ENCODE measurements around the gene GPC6. TPM values are rescaled to one million over a fixed set of nuclear protein-coding genes. Genes with fewer than 3 reads are reported as not detected.
A peak's percentile ranks its signal among the peaks of the same experiment; 100 is the strongest.

The GPC6 gene
- total RNA-seq, 6 donors from 2014 or later = 1.3 to 7.3 (median 3.4) TPM

GRCh38 chr13:93216122-93216521 is 10.5 kb upstream of the GPC6 start:
- 73 to 88% methylated on average over 1 of the region's 1 CpG for WGBS, 2 donors
- TF ChIP-seq, protein P1, sequence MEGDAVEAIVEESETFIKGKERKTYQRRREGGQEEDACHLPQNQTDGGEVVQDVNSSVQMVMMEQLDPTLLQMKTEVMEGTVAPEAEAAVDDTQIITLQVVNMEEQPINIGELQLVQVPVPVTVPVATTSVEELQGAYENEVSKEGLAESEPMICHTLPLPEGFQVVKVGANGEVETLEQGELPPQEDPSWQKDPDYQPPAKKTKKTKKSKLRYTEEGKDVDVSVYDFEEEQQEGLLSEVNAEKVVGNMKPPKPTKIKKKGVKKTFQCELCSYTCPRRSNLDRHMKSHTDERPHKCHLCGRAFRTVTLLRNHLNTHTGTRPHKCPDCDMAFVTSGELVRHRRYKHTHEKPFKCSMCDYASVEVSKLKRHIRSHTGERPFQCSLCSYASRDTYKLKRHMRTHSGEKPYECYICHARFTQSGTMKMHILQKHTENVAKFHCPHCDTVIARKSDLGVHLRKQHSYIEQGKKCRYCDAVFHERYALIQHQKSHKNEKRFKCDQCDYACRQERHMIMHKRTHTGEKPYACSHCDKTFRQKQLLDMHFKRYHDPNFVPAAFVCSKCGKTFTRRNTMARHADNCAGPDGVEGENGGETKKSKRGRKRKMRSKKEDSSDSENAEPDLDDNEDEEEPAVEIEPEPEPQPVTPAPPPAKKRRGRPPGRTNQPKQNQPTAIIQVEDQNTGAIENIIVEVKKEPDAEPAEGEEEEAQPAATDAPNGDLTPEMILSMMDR (IDR thresholded peaks at IDR 0.05) = no peak
- TF ChIP-seq POLR2A (IDR thresholded peaks at IDR 0.05) (no peak), EP300 (IDR thresholded peaks at IDR 0.05) (no peak), POLR2AphosphoS5 (IDR thresholded peaks at IDR 0.05) (no peak)
- H3K4me3 ChIP-seq = no peak overlapping the region
- no peak for DNase-seq
- no peak overlapping the region for H3K27ac ChIP-seq
- H3K36me3 ChIP-seq = no peaks in the 10 kb centered on the region
- no peaks in the 10 kb centered on the region for H3K4me1 ChIP-seq
- no peaks in the 10 kb centered on the region for H3K27me3 ChIP-seq
- H3K9me3 ChIP-seq = no peaks in the 10 kb centered on the region
- no peak for ATAC-seq (ENCODE audit: low FRiP score in 2 of 2)

DNA sequence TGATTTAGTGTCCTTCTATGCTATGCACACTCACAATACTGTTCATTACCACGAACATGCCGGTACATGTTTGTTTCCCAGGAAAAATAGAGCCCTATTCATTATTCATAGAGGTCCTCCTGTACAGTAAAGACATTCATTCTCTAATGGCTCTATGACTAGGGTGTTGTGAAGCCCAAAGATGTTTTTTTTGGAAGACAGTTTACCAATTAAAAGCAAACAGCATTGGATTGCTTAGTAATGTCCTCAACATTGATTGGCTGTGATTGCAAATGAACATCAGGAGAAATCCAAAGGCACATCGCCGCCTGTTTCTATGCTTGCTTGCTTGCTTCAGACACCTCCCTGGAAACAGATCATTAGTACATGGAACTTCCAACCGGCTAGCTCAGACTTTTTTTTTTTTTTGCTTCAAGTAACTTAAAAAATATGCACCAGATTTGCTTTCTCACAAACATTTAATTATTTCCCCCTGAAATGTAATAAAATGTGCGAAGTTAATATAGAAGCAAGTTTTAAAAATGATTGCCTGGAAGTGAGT is 8.8 kb upstream of the GPC6 start:
- H3K27me3 ChIP-seq = no peaks in the 10 kb centered on the region
- H3K9me3 ChIP-seq = no peaks in the 10 kb centered on the region
- ATAC-seq (ENCODE audit: low FRiP score in 2 of 2) = peak in 1 of 2 donors; percentile 53
- no peak overlapping the region for H3K27ac ChIP-seq
- no peaks in the 10 kb centered on the region for H3K4me1 ChIP-seq
- WGBS, 2 donors = 61 to 67% methylated on average over 6 of the region's 6 CpGs
- DNase-seq = no peak
- no peak overlapping the region for H3K4me3 ChIP-seq
- TF ChIP-seq, protein P1 (IDR thresholded peaks at IDR 0.05) = no peak
- TF ChIP-seq POLR2A (IDR thresholded peaks at IDR 0.05) (no peak), POLR2AphosphoS5 (IDR thresholded peaks at IDR 0.05) (no peak), EP300 (IDR thresholded peaks at IDR 0.05) (no peak)
- H3K36me3 ChIP-seq = no peaks in the 10 kb centered on the region

- WGBS, 2 donors = 93 to 95% methylated on average over 3 of the region's 3 CpGs
- Histone ChIP-seq H3K9me3 (no peaks in the 10 kb centered on the region), H3K4me3 (no peak overlapping the region), H3K4me1 (no peaks in the 10 kb centered on the region), H3K27me3 (no peaks in the 10 kb centered on the region), H3K36me3 (no peaks in the 10 kb centered on the region), H3K27ac (no peak overlapping the region)
- ATAC-seq (ENCODE audit: low FRiP score in 2 of 2) (no peak), DNase-seq (no peak)
- no peak for TF ChIP-seq EP300 (IDR thresholded peaks at IDR 0.05)
- no peak for TF ChIP-seq POLR2AphosphoS5 (IDR thresholded peaks at IDR 0.05)
- no peak for TF ChIP-seq POLR2A (IDR thresholded peaks at IDR 0.05)
- TF ChIP-seq, protein P1 (IDR thresholded peaks at IDR 0.05) = no peak
Observed at GRCh38 chr13:93218583-93218982, 8.0 kb upstream of the GPC6 start.

- Histone ChIP-seq H3K36me3 (no peaks in the 10 kb centered on the region), H3K27me3 (no peaks in the 10 kb centered on the region), H3K9me3 (no peaks in the 10 kb centered on the region), H3K4me3 (no peak overlapping the region), H3K4me1 (no peaks in the 10 kb centered on the region), H3K27ac (no peak overlapping the region)
- 49 to 56% methylated on average over 3 of the region's 3 CpGs for WGBS, 2 donors
- no peak for TF ChIP-seq POLR2AphosphoS5 (IDR thresholded peaks at IDR 0.05)
- no peak for TF ChIP-seq EP300 (IDR thresholded peaks at IDR 0.05)
- no peak for TF ChIP-seq POLR2A (IDR thresholded peaks at IDR 0.05)
- TF ChIP-seq, protein P1 (IDR thresholded peaks at IDR 0.05) = no peak
- DNase-seq = no peak
- no peak for ATAC-seq (ENCODE audit: low FRiP score in 2 of 2)
Observed at GRCh38 chr13:93220073-93220472, 6.5 kb upstream of the GPC6 start.

GRCh38 chr13:93222976-93223375 is 3.6 kb upstream of the GPC6 start:
- ATAC-seq (ENCODE audit: low FRiP score in 2 of 2) = no peak
- Histone ChIP-seq H3K9me3 (no peaks in the 10 kb centered on the region), H3K4me1 (peaks cover 0 to 16% (median 7%) of the 10 kb centered on the region in 4 donors), H3K27ac (no peak overlapping the region), H3K27me3 (peaks cover 0 to 8% (median 2%) of the 10 kb centered on the region in 4 donors), H3K4me3 (no peak overlapping the region), H3K36me3 (no peaks in the 10 kb centered on the region)
- DNase-seq = no peak
- WGBS, 2 donors = 76 to 88% methylated on average over 4 of the region's 4 CpGs
- TF ChIP-seq EP300 (IDR thresholded peaks at IDR 0.05) (no peak), POLR2A (IDR thresholded peaks at IDR 0.05) (no peak), POLR2AphosphoS5 (IDR thresholded peaks at IDR 0.05) (no peak)
- TF ChIP-seq, protein P1 (IDR thresholded peaks at IDR 0.05) = no peak
